Fibroblast of lung (primary cell): ENCODE results near the gene JUNB.

Source experiments
- EZH2 ChIP-seq: IDR thresholded peaks from 2 replicates; pipeline ENCODE4 v1.5.1; 2012; ENCODE audit warnings: low read length, control low read depth, mild to moderate bottlenecking; ENCODE audit errors: missing control alignments
- TF ChIP-seq, protein P1 (sequence below), 2 donors: IDR thresholded peaks in 1 of 2; conservative IDR thresholded peaks in 1 of 2; 1 replicate in 1 of 2; 2 replicates in 1 of 2; pipeline ENCODE4 v1.5.1; 2011 to 2012; ENCODE audit warnings: low read length in 2 of 2, control low read depth in 1 of 2, inconsistent platforms in 1 of 2, low read depth in 1 of 2, mild to moderate bottlenecking in 1 of 2

GRCh38 chr19:12772323-12772722 is 19.0 kb upstream of the JUNB start:
- TF ChIP-seq, protein P1, sequence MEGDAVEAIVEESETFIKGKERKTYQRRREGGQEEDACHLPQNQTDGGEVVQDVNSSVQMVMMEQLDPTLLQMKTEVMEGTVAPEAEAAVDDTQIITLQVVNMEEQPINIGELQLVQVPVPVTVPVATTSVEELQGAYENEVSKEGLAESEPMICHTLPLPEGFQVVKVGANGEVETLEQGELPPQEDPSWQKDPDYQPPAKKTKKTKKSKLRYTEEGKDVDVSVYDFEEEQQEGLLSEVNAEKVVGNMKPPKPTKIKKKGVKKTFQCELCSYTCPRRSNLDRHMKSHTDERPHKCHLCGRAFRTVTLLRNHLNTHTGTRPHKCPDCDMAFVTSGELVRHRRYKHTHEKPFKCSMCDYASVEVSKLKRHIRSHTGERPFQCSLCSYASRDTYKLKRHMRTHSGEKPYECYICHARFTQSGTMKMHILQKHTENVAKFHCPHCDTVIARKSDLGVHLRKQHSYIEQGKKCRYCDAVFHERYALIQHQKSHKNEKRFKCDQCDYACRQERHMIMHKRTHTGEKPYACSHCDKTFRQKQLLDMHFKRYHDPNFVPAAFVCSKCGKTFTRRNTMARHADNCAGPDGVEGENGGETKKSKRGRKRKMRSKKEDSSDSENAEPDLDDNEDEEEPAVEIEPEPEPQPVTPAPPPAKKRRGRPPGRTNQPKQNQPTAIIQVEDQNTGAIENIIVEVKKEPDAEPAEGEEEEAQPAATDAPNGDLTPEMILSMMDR (conservative IDR thresholded peaks at IDR 0.05 in 1 of 2, IDR thresholded peaks at IDR 0.05 in 1 of 2; ENCODE audit: low read depth in 1 of 2, low read length in 2 of 2) = no peak
- no peak for TF ChIP-seq EZH2
